Adrenal gland (tissue), 5 donors: ENCODE data around the gene AP1M1.

ENCODE experiments used
- POLR2A ChIP-seq, 2 donors: fragments of 450-650 bp; IDR thresholded peaks; one replicate each; pipeline ENCODE4 v1.6.1; 2017; ENCODE audit warnings: antibody characterized with exemption in 2 of 2, mild to moderate bottlenecking in 2 of 2, moderate library complexity in 1 of 2
- TF ChIP-seq, protein P1 (sequence below), 6 experiments: fragments of 450-650 bp in 4 of 6; fragments of 200-600 bp in 2 of 6; sonication (generic) in 1 of 6; IDR thresholded peaks; 1 replicate in 5 of 6; 2 replicates in 1 of 6; pipeline versions ENCODE4 v1.5.1 to v1.8.0; 2016 to 2021; ENCODE audit warnings: antibody characterized with exemption in 6 of 6, mild to moderate bottlenecking in 2 of 6, moderate library complexity in 1 of 6
- donor health status: DM: no; HTN: no; CAD: no.

- TF ChIP-seq, protein P1, sequence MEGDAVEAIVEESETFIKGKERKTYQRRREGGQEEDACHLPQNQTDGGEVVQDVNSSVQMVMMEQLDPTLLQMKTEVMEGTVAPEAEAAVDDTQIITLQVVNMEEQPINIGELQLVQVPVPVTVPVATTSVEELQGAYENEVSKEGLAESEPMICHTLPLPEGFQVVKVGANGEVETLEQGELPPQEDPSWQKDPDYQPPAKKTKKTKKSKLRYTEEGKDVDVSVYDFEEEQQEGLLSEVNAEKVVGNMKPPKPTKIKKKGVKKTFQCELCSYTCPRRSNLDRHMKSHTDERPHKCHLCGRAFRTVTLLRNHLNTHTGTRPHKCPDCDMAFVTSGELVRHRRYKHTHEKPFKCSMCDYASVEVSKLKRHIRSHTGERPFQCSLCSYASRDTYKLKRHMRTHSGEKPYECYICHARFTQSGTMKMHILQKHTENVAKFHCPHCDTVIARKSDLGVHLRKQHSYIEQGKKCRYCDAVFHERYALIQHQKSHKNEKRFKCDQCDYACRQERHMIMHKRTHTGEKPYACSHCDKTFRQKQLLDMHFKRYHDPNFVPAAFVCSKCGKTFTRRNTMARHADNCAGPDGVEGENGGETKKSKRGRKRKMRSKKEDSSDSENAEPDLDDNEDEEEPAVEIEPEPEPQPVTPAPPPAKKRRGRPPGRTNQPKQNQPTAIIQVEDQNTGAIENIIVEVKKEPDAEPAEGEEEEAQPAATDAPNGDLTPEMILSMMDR (IDR thresholded peaks at IDR 0.05), result no peak
- no peak for TF ChIP-seq POLR2A (IDR thresholded peaks at IDR 0.05)
Observed at GRCh38 chr19:16266586-16266942, 68.9 kb downstream of the AP1M1 start.
